Measurements from ENCODE around the gene SLC13A2.

The SLC13A2 gene

GRCh38 chr17:28471531-28472342, 1.7 kb upstream of the SLC13A2 start:
- no peak for DNase-seq

- no peak for DNase-seq
Measured at GRCh38 chr17:28472871-28473497, 460 bp upstream of the SLC13A2 start.

GRCh38 chr17:28474111-28474531, 677 bp downstream of the SLC13A2 start:
- no peak for DNase-seq

GRCh38 chr17:28475151-28475900, 1.9 kb downstream of the SLC13A2 start:
- no peak for DNase-seq

- DNase-seq: no peak
Measured at GRCh38 chr17:28476076-28476865, 2.8 kb downstream of the SLC13A2 start.

GRCh38 chr17:28477928-28478327, 4.5 kb downstream of the SLC13A2 start:
- DNase-seq: no peak

GRCh38 chr17:28478712-28479615, 5.5 kb downstream of the SLC13A2 start:
- DNase-seq: no peak

- no peak for DNase-seq
Measured at GRCh38 chr17:28480278-28480677, 6.8 kb downstream of the SLC13A2 start.

GRCh38 chr17:28480799-28481571, 7.5 kb downstream of the SLC13A2 start:
- DNase-seq: no peak

GRCh38 chr17:28482551-28483199, 9.2 kb downstream of the SLC13A2 start:
- DNase-seq: no peak

GRCh38 chr17:28484296-28484695, 10.9 kb downstream of the SLC13A2 start:
- DNase-seq: no peak

- DNase-seq: no peak
Measured at GRCh38 chr17:28485049-28485448, 11.6 kb downstream of the SLC13A2 start.

- no peak for DNase-seq
Measured at GRCh38 chr17:28487881-28488532, 14.6 kb downstream of the SLC13A2 start.

- no peak for DNase-seq
Measured at GRCh38 chr17:28488533-28489276, 15.3 kb downstream of the SLC13A2 start.

- DNase-seq: no peak
Measured at GRCh38 chr17:28491286-28491685, 17.8 kb downstream of the SLC13A2 start.

- DNase-seq: no peak
Measured at GRCh38 chr17:28491860-28492259, 18.4 kb downstream of the SLC13A2 start.

- DNase-seq: no peak
Measured at GRCh38 chr17:28492352-28493310, 19.2 kb downstream of the SLC13A2 start.

- DNase-seq: no peak
Measured at GRCh38 chr17:28493460-28493859, 20.0 kb downstream of the SLC13A2 start.

All from NCI-H2171 (cell line).